HG03280 (cell line): ENCODE measurements around the gene ARID5B.

Experiments
- ATAC-seq: cut with Tn5 transposase; IDR thresholded peaks from one replicate; pipeline ENCODE4 v1.9.1; 2021; ENCODE audit warnings: mild to moderate bottlenecking, moderate library complexity; ENCODE audit not compliant: unreplicated experiment

Gene ARID5B

GRCh38 chr10:61904733-61905725 lies 3.5 kb downstream of the ARID5B start:
- no peak for ATAC-seq

GRCh38 chr10:61905837-61906561 lies 4.5 kb downstream of the ARID5B start:
- ATAC-seq: no peak

DNA sequence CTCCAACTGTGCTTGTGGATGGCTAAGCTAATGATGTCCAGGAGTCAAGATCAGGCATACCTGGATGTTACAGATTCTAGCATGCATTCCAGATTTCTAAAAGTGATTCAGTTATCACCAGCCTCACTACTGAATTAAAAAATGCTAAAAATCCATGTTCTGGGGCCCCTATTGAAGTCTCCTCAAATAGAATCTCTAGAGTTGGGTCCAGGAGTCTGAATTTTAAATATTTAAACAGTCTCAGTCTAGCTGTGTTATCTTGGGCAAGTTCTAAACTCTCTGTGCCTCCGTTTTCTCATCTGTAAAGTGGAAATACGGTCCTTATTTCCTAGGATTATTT lies 5.0 kb downstream of the ARID5B start:
- ATAC-seq: no peak

DNA sequence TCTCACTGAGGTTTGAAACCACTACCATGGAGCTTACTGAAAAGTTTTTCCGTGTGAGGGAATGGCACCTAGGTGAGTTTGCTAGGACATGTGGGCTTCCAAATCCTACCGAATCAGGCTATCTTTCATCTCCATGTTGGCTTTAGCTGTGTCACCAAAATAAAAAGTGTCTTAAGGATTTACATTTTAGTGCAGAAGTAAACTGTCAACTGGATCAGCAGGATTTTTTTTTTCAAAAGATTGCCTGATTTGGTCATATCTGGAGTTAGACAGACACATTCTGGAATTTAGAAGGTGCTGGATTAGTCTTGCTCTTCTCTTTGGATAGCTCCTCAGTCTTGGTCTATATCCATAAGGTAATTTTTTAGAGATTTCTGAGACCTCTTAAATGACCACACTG lies 5.5 kb downstream of the ARID5B start:
- no peak for ATAC-seq

- no peak for ATAC-seq
Observed at GRCh38 chr10:61907587-61907986, 6.1 kb downstream of the ARID5B start.

GRCh38 chr10:61910226-61910805 lies 8.8 kb downstream of the ARID5B start:
- ATAC-seq: no peak

DNA sequence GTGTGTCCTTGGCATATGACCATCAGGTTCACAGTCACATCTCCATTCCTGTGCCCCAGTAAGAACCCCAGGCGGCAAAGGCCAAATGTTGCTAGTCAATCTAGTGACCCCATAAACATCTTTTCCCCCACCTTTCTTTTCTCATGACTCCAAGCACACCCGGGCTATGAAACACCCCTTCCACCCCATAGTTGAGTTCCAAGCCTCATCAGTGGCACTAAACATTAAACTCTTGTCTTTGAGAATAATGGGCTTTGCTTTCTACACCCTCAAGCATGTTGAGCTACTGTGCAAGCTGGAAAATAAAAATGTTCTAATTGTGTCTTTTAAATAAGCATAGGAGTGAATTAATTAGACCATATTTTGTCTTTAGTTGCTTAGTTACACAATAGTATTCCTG lies 9.4 kb downstream of the ARID5B start:
- no peak for ATAC-seq

DNA sequence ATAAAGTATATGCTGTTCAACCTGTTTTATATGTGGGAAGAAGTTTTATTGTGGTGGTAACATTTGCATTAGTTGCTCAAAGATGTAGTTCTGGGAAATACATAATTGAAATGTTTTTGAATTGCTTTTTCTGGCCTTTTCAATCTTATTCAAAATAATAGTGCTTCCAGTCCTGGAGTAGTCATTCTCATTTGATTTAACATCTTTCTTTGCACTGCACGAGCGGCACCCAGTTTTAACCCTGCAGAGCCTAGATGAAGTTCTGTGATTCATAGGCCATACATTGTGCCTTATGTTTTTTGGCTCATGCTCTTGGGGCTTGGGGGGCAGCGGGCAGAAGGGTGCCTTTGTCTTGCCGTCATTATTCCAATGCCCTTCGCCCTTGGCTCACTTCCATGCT lies 9.9 kb downstream of the ARID5B start:
- no peak for ATAC-seq

GRCh38 chr10:61912981-61913380 lies 11.5 kb downstream of the ARID5B start:
- ATAC-seq: no peak

- ATAC-seq: no peak
Observed at GRCh38 chr10:61918140-61918539, 16.6 kb downstream of the ARID5B start.

DNA sequence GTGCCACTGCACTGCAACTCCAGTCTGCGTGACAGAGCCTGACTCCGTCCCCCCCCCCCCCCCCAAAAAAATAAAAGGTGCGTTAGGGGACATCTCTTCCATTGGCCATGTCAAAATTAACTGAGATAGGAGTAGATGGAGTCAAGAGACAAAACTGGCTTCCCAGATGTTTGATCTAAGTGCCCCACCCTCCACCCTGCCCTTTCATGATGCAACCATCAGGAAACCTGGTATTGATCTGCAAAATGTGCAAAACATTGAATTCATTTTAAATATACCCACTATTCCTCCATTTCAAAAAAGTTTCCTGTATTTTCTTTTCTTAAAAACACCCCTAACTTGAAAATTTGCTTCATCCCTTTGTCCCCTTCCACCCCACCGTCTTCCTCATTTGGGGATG lies 17.5 kb downstream of the ARID5B start:
- no peak for ATAC-seq

DNA sequence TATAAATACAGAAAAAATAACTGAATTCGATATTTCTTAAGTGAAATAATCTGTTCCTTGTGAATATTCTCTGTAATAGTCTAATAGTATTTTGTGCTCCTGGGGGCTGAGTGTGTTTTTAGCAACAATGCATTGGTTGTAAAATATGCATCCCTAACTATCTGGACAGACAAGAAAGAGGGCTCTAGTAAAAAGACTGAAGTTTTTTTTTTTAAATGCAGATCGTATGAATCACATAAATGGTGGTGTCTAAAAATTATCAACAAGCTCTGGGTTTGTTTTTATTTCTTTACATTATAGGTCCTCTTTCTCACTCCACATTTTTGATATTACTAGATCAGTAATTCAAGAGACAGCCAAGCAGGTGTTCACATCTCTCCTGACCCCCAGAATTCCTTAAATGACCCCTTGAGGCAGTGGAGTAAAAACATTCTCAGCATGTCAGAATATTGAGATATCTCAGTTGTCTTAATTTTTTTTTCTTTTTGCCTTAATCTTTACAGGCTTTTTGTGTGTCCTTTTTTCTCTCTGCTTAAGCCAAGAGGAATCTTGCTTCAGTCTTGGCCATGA lies 18.2 kb downstream of the ARID5B start:
- no peak for ATAC-seq

- ATAC-seq: no peak
Observed at GRCh38 chr10:61921143-61921542, 19.6 kb downstream of the ARID5B start.

GRCh38 chr10:61923210-61923949 lies 21.9 kb downstream of the ARID5B start:
- ATAC-seq: no peak

GRCh38 chr10:61923950-61924274 lies 22.4 kb downstream of the ARID5B start:
- ATAC-seq: no peak

DNA sequence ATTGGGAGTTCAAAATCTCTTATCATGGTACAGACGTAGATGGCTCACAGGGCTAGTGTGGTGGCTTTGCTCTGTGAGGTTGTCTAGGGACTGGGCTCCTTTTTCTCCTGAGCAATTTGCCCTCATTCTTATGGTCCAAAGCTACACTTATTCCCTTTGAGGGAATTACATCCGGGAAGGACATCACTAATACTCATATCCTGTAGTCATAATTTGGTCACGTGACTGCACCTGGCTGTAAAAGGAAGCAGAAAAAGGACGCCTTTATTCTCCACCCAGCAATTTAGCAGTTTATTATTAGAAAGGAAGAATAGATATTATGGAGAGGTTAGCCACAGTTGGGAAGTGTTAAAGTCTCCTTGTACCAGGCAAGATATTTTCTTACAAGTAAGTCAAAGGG lies 28.1 kb downstream of the ARID5B start:
- ATAC-seq: no peak

DNA sequence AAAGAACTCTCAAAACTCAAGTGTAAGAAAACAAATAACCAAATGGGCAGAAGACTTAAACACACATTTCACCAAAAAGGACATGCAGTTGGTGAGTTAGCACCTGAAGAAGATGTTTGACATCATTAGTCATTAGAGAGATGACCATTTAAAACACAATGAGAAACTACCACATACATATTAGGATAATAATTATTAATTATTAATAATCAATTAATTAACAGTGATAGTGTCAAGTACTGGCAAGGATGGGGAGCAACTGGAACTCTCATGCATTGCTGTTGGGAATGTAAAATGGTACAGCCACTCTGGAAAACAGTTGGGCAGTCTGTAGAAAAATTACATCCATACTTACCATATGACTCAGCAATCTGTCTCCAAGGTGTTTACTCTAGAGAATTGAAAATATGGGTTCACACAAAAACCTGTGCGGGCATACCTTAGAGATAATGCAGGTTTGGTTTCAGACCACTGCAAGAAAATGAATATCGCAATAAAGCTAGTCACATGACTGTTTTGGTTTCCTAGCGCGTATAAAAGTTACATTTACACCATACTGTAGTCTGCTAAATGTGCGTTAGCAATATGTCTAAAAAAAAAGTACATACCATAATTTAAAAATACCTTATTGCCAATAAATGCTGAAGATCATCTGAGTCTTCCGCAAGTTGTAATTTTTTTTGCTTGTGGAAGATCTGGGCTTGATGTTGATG lies 30.3 kb downstream of the ARID5B start:
- ATAC-seq: no peak

- ATAC-seq: no peak
Observed at GRCh38 chr10:61933859-61934555, 32.5 kb downstream of the ARID5B start.

- ATAC-seq: no peak
Observed at GRCh38 chr10:61935077-61935476, 33.6 kb downstream of the ARID5B start.

DNA sequence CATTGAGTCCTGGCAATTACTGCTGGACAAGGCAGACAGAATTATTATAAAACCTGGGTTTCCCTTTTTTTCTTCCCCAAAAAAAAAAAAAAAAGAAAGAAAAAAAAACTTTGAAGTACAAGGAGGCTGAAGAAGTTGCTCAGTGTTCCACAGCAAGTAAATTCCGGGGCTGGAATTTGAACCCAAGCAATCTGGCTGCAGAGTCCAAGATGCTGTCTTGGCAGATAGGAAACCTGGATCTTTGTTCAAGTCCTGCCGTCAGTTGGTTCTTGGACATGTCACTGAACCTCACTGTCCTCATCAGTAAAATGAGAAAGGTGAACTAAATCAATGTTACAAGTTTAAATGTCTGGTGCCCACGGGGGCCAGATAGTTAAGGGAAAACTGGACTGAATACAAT lies 35.3 kb downstream of the ARID5B start:
- no peak for ATAC-seq
